Measurements from ENCODE around the gene ABCF1. TPM values are rescaled to one million over a fixed set of nuclear protein-coding genes. Genes with fewer than 3 reads are reported as not detected.
"Not testable (repeated sequence)": the region's sequence is repeated elsewhere in the genome, so short reads cannot be mapped to it uniquely, and the experiment has no call there.

Gene ABCF1
- 10 to 100 TPM in 2 of 3 donors, 1 to 10 TPM in 1; 4.3 to 50.1 (median 15.2) TPM for polyA plus RNA-seq

GRCh38 chr6:30571075-30571761 lies at the start of gene ABCF1:
Gene ABCF1, plus strand, starts transcription at chr6:30571442. Its CDS starts 46 bp downstream, at chr6:30571488.
- no peaks in the 10 kb centered on the region for H3K9me3 Mint-ChIP-seq
- DNase-seq: peak; percentile 99 to 100 (median 100)
- peaks cover 51 to 57% of the 10 kb centered on the region in 2 donors for H3K4me1 Mint-ChIP-seq
- H3K36me3 Mint-ChIP-seq: peaks cover 0 to 3% (median 3%) of the 10 kb centered on the region in 3 donors
- H3K27ac Mint-ChIP-seq: peak within 1 kb of the TSS; percentile 99 to 100 (median 100)
- H3K27me3 Mint-ChIP-seq (ENCODE audit: low read depth in 3 of 3): peaks cover 10 to 12% (median 11%) of the 10 kb centered on the region in 3 donors
- H3K4me3 Mint-ChIP-seq: peak within 1 kb of the TSS; percentile 96 to 100 (median 99)

- Mint-ChIP-seq H3K4me1 (peaks cover 13 to 18% of the 10 kb centered on the region in 2 donors), H3K36me3 (peaks cover 0 to 21% (median 14%) of the 10 kb centered on the region in 3 donors), H3K9me3 (peaks cover 0 to 16% (median 9%) of the 10 kb centered on the region in 6 donors)
- DNase-seq; H3K27ac Mint-ChIP-seq; H3K27me3 Mint-ChIP-seq (ENCODE audit: low read depth in 3 of 3); H3K4me3 Mint-ChIP-seq: not testable (repeated sequence)
Measured at GRCh38 chr6:30521952-30522351, 49.3 kb upstream of the ABCF1 start.

GRCh38 chr6:30526444-30526843 lies 44.8 kb upstream of the ABCF1 start:
- not testable (repeated sequence) for H3K27ac Mint-ChIP-seq; H3K9me3 Mint-ChIP-seq; DNase-seq; H3K36me3 Mint-ChIP-seq; H3K4me3 Mint-ChIP-seq; H3K27me3 Mint-ChIP-seq (ENCODE audit: low read depth in 3 of 3)
- peaks cover 18 to 21% of the 10 kb centered on the region in 2 donors for H3K4me1 Mint-ChIP-seq

- not testable (repeated sequence) for DNase-seq
- peaks cover 33 to 34% of the 10 kb centered on the region in 2 donors for H3K4me1 Mint-ChIP-seq
- H3K27ac Mint-ChIP-seq: peak overlapping the region in 5 of 6 donors; percentile 1 to 76 (median 54)
Measured at GRCh38 chr6:30529349-30529875, 41.8 kb upstream of the ABCF1 start.

GRCh38 chr6:30530014-30530413 lies 41.2 kb upstream of the ABCF1 start:
- Mint-ChIP-seq H3K4me1 (peaks cover 33 to 34% of the 10 kb centered on the region in 2 donors), H3K27me3 (ENCODE audit: low read depth in 3 of 3) (peaks cover 0 to 7% (median 2%) of the 10 kb centered on the region in 3 donors), H3K27ac (peak overlapping the region in 5 of 6 donors; percentile 1 to 76 (median 54)), H3K4me3 (no peak overlapping the region), H3K36me3 (no peaks in the 10 kb centered on the region), H3K9me3 (no peaks in the 10 kb centered on the region)
- DNase-seq: no peak

More at GRCh38 chr6:30529349-30529875, 41.8 kb upstream of the ABCF1 start:
- peak overlapping the region in 1 of 5 donors; percentile 5 for H3K4me3 Mint-ChIP-seq
- H3K9me3 Mint-ChIP-seq; H3K27me3 Mint-ChIP-seq (ENCODE audit: low read depth in 3 of 3); H3K36me3 Mint-ChIP-seq: not testable (repeated sequence)

GRCh38 chr6:30533460-30534294 lies 37.6 kb upstream of the ABCF1 start:
- no peaks in the 10 kb centered on the region for H3K36me3 Mint-ChIP-seq
- DNase-seq: peak in 1 of 3 donors; percentile 45
- H3K9me3 Mint-ChIP-seq: no peaks in the 10 kb centered on the region
- H3K27ac Mint-ChIP-seq: peak overlapping the region; percentile 12 to 89 (median 74)
- peaks cover 26 to 28% of the 10 kb centered on the region in 2 donors for H3K4me1 Mint-ChIP-seq
- peak overlapping the region; percentile 72 to 97 (median 91) for H3K4me3 Mint-ChIP-seq
- peaks cover 0 to 7% (median 0%) of the 10 kb centered on the region in 3 donors for H3K27me3 Mint-ChIP-seq (ENCODE audit: low read depth in 3 of 3)

- Mint-ChIP-seq H3K4me3 (no peak overlapping the region), H3K4me1 (peaks cover 21 to 24% of the 10 kb centered on the region in 2 donors), H3K27ac (no peak overlapping the region), H3K27me3 (ENCODE audit: low read depth in 3 of 3) (peaks cover 0 to 6% (median 4%) of the 10 kb centered on the region in 3 donors), H3K9me3 (no peaks in the 10 kb centered on the region), H3K36me3 (no peaks in the 10 kb centered on the region)
- DNase-seq: no peak
Measured at GRCh38 chr6:30537931-30538330, 33.3 kb upstream of the ABCF1 start.

GRCh38 chr6:30541515-30542403 lies 29.5 kb upstream of the ABCF1 start:
- H3K4me3 Mint-ChIP-seq: peak overlapping the region; percentile 77 to 90 (median 83)
- H3K9me3 Mint-ChIP-seq: no peaks in the 10 kb centered on the region
- peak overlapping the region; percentile 84 to 92 (median 88) for H3K27ac Mint-ChIP-seq
- peaks cover under 1 to 6% (median 4%) of the 10 kb centered on the region in 3 donors for H3K27me3 Mint-ChIP-seq (ENCODE audit: low read depth in 3 of 3)
- peaks cover 34 to 37% of the 10 kb centered on the region in 2 donors for H3K4me1 Mint-ChIP-seq
- DNase-seq: peak; percentile 72 to 80 (median 80)
- peaks cover 0 to 13% (median 7%) of the 10 kb centered on the region in 3 donors for H3K36me3 Mint-ChIP-seq

GRCh38 chr6:30542404-30542725 lies 28.9 kb upstream of the ABCF1 start:
- peaks cover 0 to 15% (median 7%) of the 10 kb centered on the region in 3 donors for H3K36me3 Mint-ChIP-seq
- H3K27ac Mint-ChIP-seq: peak overlapping the region; percentile 84 to 92 (median 88)
- peak overlapping the region; percentile 77 to 90 (median 83) for H3K4me3 Mint-ChIP-seq
- peak in 2 of 3 donors; percentile 36 to 44 for DNase-seq
- no peaks in the 10 kb centered on the region for H3K9me3 Mint-ChIP-seq
- peaks cover 34 to 37% of the 10 kb centered on the region in 2 donors for H3K4me1 Mint-ChIP-seq
- H3K27me3 Mint-ChIP-seq (ENCODE audit: low read depth in 3 of 3): peaks cover 3 to 7% (median 4%) of the 10 kb centered on the region in 3 donors

GRCh38 chr6:30542915-30543314 lies 28.3 kb upstream of the ABCF1 start:
- Mint-ChIP-seq H3K36me3 (peaks cover 0 to 15% (median 7%) of the 10 kb centered on the region in 3 donors), H3K27ac (peak overlapping the region; percentile 84 to 92 (median 88))
- no peak for DNase-seq

GRCh38 chr6:30543821-30544220 lies 27.4 kb upstream of the ABCF1 start:
- Mint-ChIP-seq H3K4me3 (peak overlapping the region in 3 of 5 donors; percentile 18 to 48 (median 19)), H3K9me3 (no peaks in the 10 kb centered on the region), H3K27me3 (ENCODE audit: low read depth in 3 of 3) (peaks cover 3 to 11% (median 4%) of the 10 kb centered on the region in 3 donors), H3K27ac (peak overlapping the region; percentile 56 to 88 (median 64)), H3K36me3 (peaks cover 7 to 23% (median 13%) of the 10 kb centered on the region in 3 donors), H3K4me1 (peaks cover 34 to 37% of the 10 kb centered on the region in 2 donors)
- DNase-seq: peak in 2 of 3 donors; percentile 33 to 37

More at GRCh38 chr6:30542915-30543314, 28.3 kb upstream of the ABCF1 start:
- Mint-ChIP-seq H3K9me3 (no peaks in the 10 kb centered on the region), H3K4me1 (peaks cover 34 to 37% of the 10 kb centered on the region in 2 donors), H3K27me3 (ENCODE audit: low read depth in 3 of 3) (peaks cover 3 to 7% (median 4%) of the 10 kb centered on the region in 3 donors), H3K4me3 (peak overlapping the region; percentile 77 to 90 (median 83))

- H3K4me3 Mint-ChIP-seq: peak overlapping the region in 4 of 5 donors; percentile 21 to 57 (median 34)
- peak overlapping the region; percentile 35 to 88 (median 64) for H3K27ac Mint-ChIP-seq
- peaks cover 34 to 37% of the 10 kb centered on the region in 2 donors for H3K4me1 Mint-ChIP-seq
- DNase-seq: peak; percentile 48 to 61 (median 60)
- no peaks in the 10 kb centered on the region for H3K9me3 Mint-ChIP-seq
- H3K27me3 Mint-ChIP-seq (ENCODE audit: low read depth in 3 of 3): peaks cover 3 to 14% (median 4%) of the 10 kb centered on the region in 3 donors
- H3K36me3 Mint-ChIP-seq: peaks cover 13 to 32% (median 17%) of the 10 kb centered on the region in 3 donors
Measured at GRCh38 chr6:30544666-30545272, 26.5 kb upstream of the ABCF1 start.
